Stimulated activated CD4-positive, alpha-beta T cell treated with anti-CD3 and anti-CD28 coated beads, Interleukin-12 subunit alpha, Interleukin-12 subunit beta, amount 100 ng/mL, for 48 hours (primary cell): Measurements from ENCODE around the gene EHD3.
"Not testable (repeated sequence)": the region's sequence is repeated elsewhere in the genome, so short reads cannot be mapped to it uniquely, and the experiment has no call there.

ENCODE experiments used
- DNase-seq, 3 donors: peaks; one replicate each; pipeline ENCODE4 v3.0.0-alpha.2; 2020; ENCODE audit warnings: low read depth in 2 of 3, low spot score in 1 of 3

Gene EHD3

GRCh38 chr2:31283193-31283919, 49.4 kb downstream of the EHD3 start:
- DNase-seq: not testable (repeated sequence)

GRCh38 chr2:31284107-31284506, 50.2 kb downstream of the EHD3 start:
- no peak for DNase-seq

GRCh38 chr2:31286230-31286629, 52.3 kb downstream of the EHD3 start:
- no peak for DNase-seq

GRCh38 chr2:31286961-31287550, 53.1 kb downstream of the EHD3 start:
- no peak for DNase-seq

- DNase-seq: no peak
Observed at GRCh38 chr2:31287654-31288053, 53.7 kb downstream of the EHD3 start.

- DNase-seq: no peak
Observed at GRCh38 chr2:31294196-31294595, 60.2 kb downstream of the EHD3 start.

- DNase-seq: no peak
Observed at GRCh38 chr2:31296641-31297287, 62.8 kb downstream of the EHD3 start.

GRCh38 chr2:31297751-31298150, 63.8 kb downstream of the EHD3 start:
- DNase-seq: no peak

- DNase-seq: no peak
Observed at GRCh38 chr2:31299547-31299946, 65.6 kb downstream of the EHD3 start.

- no peak for DNase-seq
Observed at GRCh38 chr2:31300309-31300708, 66.4 kb downstream of the EHD3 start.

GRCh38 chr2:31302940-31303563, 69.1 kb downstream of the EHD3 start:
- DNase-seq: no peak

- DNase-seq: no peak
Observed at GRCh38 chr2:31304816-31305215, 70.9 kb downstream of the EHD3 start.

- no peak for DNase-seq
Observed at GRCh38 chr2:31312898-31313297, 78.9 kb downstream of the EHD3 start.

GRCh38 chr2:31314761-31315160, 80.8 kb downstream of the EHD3 start:
- no peak for DNase-seq

- no peak for DNase-seq
Observed at GRCh38 chr2:31317396-31317795, 83.4 kb downstream of the EHD3 start.

- peak in 2 of 3 donors; percentile 14 to 17 for DNase-seq
Observed at GRCh38 chr2:31318361-31319336, 84.7 kb downstream of the EHD3 start.
